ENCODE data around the gene ACTRT2. TPM values are rescaled to one million over a fixed set of nuclear protein-coding genes. Genes with fewer than 3 reads are reported as not detected.

The ACTRT2 gene
- total RNA-seq, 1 experiment from 2014 or later: not detected

- no peak overlapping the region for H3K4me3 ChIP-seq (ENCODE audit: low read depth, low read length, poor library complexity, severe bottlenecking)
- intact Hi-C loops (cut with micrococcal nuclease; ENCODE audit: unreplicated experiment): no loop called here
- H3K4me1 ChIP-seq (ENCODE audit: insufficient read depth, low read length, poor library complexity, severe bottlenecking): no peaks in the 10 kb centered on the region
- ChIA-PET POLR2A (ENCODE audit: low non-redundant PET) (no interaction called here), CTCF (no interaction called here)
- no peaks in the 10 kb centered on the region for H3K36me3 ChIP-seq (ENCODE audit: insufficient read depth, low read length, poor library complexity, severe bottlenecking)
- DNase-seq (ENCODE audit: low spot score): no peak
- no peaks in the 10 kb centered on the region for H3K9me3 ChIP-seq (ENCODE audit: low read depth, low read length, poor library complexity, severe bottlenecking)
- no peaks in the 10 kb centered on the region for H3K27me3 ChIP-seq (replicated peaks; ENCODE audit: insufficient read depth, low read depth, low read length, poor library complexity)
- BruUV-seq (replicated peaks): no TSS peak
- H3K27ac ChIP-seq (ENCODE audit: low read depth, low read length, poor library complexity, severe bottlenecking): no peak overlapping the region
- TF ChIP-seq CTCF (conservative IDR thresholded peaks at IDR 0.05; ENCODE audit: low read depth, low read length): no peak
These were observed 36.7 kb upstream of the ACTRT2 start for GRCh38 chr1:2984399-2985061.

- Histone ChIP-seq H3K27ac (ENCODE audit: low read depth, low read length, poor library complexity, severe bottlenecking) (no peak overlapping the region), H3K4me1 (ENCODE audit: insufficient read depth, low read length, poor library complexity, severe bottlenecking) (no peaks in the 10 kb centered on the region), H3K9me3 (ENCODE audit: low read depth, low read length, poor library complexity, severe bottlenecking) (no peaks in the 10 kb centered on the region), H3K27me3 (replicated peaks; ENCODE audit: insufficient read depth, low read depth, low read length, poor library complexity) (no peaks in the 10 kb centered on the region), H3K36me3 (ENCODE audit: insufficient read depth, low read length, poor library complexity, severe bottlenecking) (no peaks in the 10 kb centered on the region), H3K4me3 (ENCODE audit: low read depth, low read length, poor library complexity, severe bottlenecking) (no peak overlapping the region)
- BruUV-seq (replicated peaks): no TSS peak
- no peak for TF ChIP-seq EZH2 (IDR thresholded peaks at IDR 0.05; ENCODE audit: borderline replicate concordance, low read depth, low read length, poor library complexity, severe bottlenecking)
- TF ChIP-seq CTCF (conservative IDR thresholded peaks at IDR 0.05; ENCODE audit: low read depth, low read length): no peak
- ChIA-PET CTCF (no interaction called here), POLR2A (ENCODE audit: low non-redundant PET) (no interaction called here)
- intact Hi-C loops (cut with micrococcal nuclease; ENCODE audit: unreplicated experiment): no loop called here
- DNase-seq (ENCODE audit: low spot score): no peak
These were observed 36.2 kb upstream of the ACTRT2 start for GRCh38 chr1:2985067-2985561.

- no TSS peak for BruUV-seq (replicated peaks)
- ChIA-PET POLR2A (ENCODE audit: low non-redundant PET) (no interaction called here), CTCF (no interaction called here)
- Histone ChIP-seq H3K4me1 (ENCODE audit: insufficient read depth, low read length, poor library complexity, severe bottlenecking) (no peaks in the 10 kb centered on the region), H3K27ac (ENCODE audit: low read depth, low read length, poor library complexity, severe bottlenecking) (no peak overlapping the region), H3K36me3 (ENCODE audit: insufficient read depth, low read length, poor library complexity, severe bottlenecking) (no peaks in the 10 kb centered on the region), H3K4me3 (ENCODE audit: low read depth, low read length, poor library complexity, severe bottlenecking) (no peak overlapping the region), H3K27me3 (replicated peaks; ENCODE audit: insufficient read depth, low read depth, low read length, poor library complexity) (no peaks in the 10 kb centered on the region), H3K9me3 (ENCODE audit: low read depth, low read length, poor library complexity, severe bottlenecking) (no peaks in the 10 kb centered on the region)
- no peak for DNase-seq (ENCODE audit: low spot score)
- TF ChIP-seq CTCF (conservative IDR thresholded peaks at IDR 0.05; ENCODE audit: low read depth, low read length): no peak
- TF ChIP-seq EZH2 (IDR thresholded peaks at IDR 0.05; ENCODE audit: borderline replicate concordance, low read depth, low read length, poor library complexity, severe bottlenecking): no peak
- intact Hi-C loops (cut with micrococcal nuclease; ENCODE audit: unreplicated experiment): no loop called here
These were observed 35.3 kb upstream of the ACTRT2 start for GRCh38 chr1:2985694-2986548.
